Astrocyte of the cerebellum (primary cell): ENCODE measurements around the gene CHSY3.

Experiments used
- DNase-seq: peaks from one replicate; pipeline ENCODE4 v3.0.0-alpha.2; 2011; ENCODE audit warnings: low read depth
- H3K4me3 ChIP-seq: 2 replicates; pipeline ENCODE4 v1.5.1; 2011; ENCODE audit warnings: mild to moderate bottlenecking, low read depth, low read length, moderate library complexity
- CTCF ChIP-seq: IDR thresholded peaks from 2 replicates; pipeline ENCODE4 v1.5.1; 2012; ENCODE audit warnings: low read length, low read depth, moderate library complexity, mild to moderate bottlenecking; ENCODE audit errors: missing control alignments
- in situ Hi-C: cut with HindIII; loops from 2 replicates; pipeline ENCODE4 v1.10.0; 2017; ENCODE audit warnings: low sequenced_read_pairs

The CHSY3 gene

GRCh38 chr5:129938077-129938476 is 33.8 kb downstream of the CHSY3 start:
- H3K4me3 ChIP-seq: no peak overlapping the region
- in situ Hi-C loops: no loop called here
- TF ChIP-seq CTCF: no peak
- no peak for DNase-seq

- no peak for DNase-seq
- in situ Hi-C loops: no loop called here
- H3K4me3 ChIP-seq: no peak overlapping the region
Measured at GRCh38 chr5:129943936-129944335, 39.7 kb downstream of the CHSY3 start.

GRCh38 chr5:129945028-129945427 is 40.8 kb downstream of the CHSY3 start:
- in situ Hi-C loops: no loop called here
- DNase-seq: peak; percentile 71
- no peak for TF ChIP-seq CTCF
- no peak overlapping the region for H3K4me3 ChIP-seq

More at GRCh38 chr5:129943936-129944335, 39.7 kb downstream of the CHSY3 start:
- TF ChIP-seq CTCF: no peak

- no peak for TF ChIP-seq CTCF
Measured at GRCh38 chr5:129945774-129946270, 41.6 kb downstream of the CHSY3 start.

GRCh38 chr5:129951039-129951438 is 46.8 kb downstream of the CHSY3 start:
- H3K4me3 ChIP-seq: no peak overlapping the region
- DNase-seq: no peak
- in situ Hi-C loops: no loop called here
- TF ChIP-seq CTCF: no peak

More at GRCh38 chr5:129945774-129946270, 41.6 kb downstream of the CHSY3 start:
- DNase-seq: no peak
- no peak overlapping the region for H3K4me3 ChIP-seq
- in situ Hi-C loops: no loop called here

- TF ChIP-seq CTCF: no peak
- DNase-seq: no peak
- H3K4me3 ChIP-seq: no peak overlapping the region
- in situ Hi-C loops: no loop called here
Measured at GRCh38 chr5:129958581-129958980, 54.3 kb downstream of the CHSY3 start.
